LHCN-M2 (cell line): ENCODE measurements around the gene SMPD3. TPM values are rescaled to one million over a fixed set of nuclear protein-coding genes. Genes with fewer than 3 reads are reported as not detected.

Source experiments
- DNase-seq: peaks from one replicate; pipeline ENCODE4 v3.0.0-alpha.2; 2012; ENCODE audit warnings: low read depth
- total RNA-seq: library from RNA; depleted of rRNA; stranded (reverse); fragments of >200 nt; gene quantifications from 2 replicates; pipeline ENCODE4 v1.2.3, GENCODE V29; 2014

The SMPD3 gene
- total RNA-seq, 1 experiment from 2014 or later = 0.17 TPM

- DNase-seq = no peak
Observed at GRCh38 chr16:68383858-68384257, 64.5 kb downstream of the SMPD3 start.

- DNase-seq = peak; percentile 14
Observed at GRCh38 chr16:68382296-68382718, 66.0 kb downstream of the SMPD3 start.

GRCh38 chr16:68381363-68381724, 67.0 kb downstream of the SMPD3 start:
- DNase-seq = no peak

DNA sequence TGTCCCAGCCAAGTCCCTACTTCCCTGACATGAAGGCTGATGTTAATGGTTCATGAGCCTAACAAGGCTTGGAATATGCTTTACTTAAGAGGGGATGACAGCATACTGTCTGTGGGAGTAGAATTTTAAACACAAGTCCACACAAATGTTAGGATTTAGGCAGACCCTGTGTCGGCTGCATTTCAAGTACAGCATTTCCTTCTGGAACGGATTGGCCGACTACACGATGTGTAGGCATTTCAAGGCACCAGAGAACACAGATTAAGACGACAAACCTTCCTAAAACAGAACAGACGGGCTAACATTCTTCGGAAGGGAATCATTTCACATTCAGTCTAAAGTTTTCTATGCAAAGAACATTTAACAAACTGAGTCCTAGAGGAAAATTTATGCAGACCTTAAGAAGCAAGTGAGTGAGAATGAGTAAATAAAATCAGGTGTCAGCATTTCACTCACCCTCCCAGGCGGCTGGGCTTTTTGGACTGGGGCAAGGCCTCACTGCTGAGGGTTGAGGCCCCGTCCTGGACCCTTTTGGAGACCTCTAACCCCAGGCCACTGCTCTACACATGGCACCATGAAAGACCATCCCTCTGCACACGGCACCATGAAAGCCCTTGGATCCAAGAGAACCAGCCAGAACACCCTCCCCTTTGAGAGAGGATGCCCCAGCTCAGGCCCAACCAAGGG, 67.5 kb downstream of the SMPD3 start:
- no peak for DNase-seq

- DNase-seq = no peak
Observed at GRCh38 chr16:68380348-68380670, 68.0 kb downstream of the SMPD3 start.

- no peak for DNase-seq
Observed at GRCh38 chr16:68379472-68380347, 68.6 kb downstream of the SMPD3 start.

DNA sequence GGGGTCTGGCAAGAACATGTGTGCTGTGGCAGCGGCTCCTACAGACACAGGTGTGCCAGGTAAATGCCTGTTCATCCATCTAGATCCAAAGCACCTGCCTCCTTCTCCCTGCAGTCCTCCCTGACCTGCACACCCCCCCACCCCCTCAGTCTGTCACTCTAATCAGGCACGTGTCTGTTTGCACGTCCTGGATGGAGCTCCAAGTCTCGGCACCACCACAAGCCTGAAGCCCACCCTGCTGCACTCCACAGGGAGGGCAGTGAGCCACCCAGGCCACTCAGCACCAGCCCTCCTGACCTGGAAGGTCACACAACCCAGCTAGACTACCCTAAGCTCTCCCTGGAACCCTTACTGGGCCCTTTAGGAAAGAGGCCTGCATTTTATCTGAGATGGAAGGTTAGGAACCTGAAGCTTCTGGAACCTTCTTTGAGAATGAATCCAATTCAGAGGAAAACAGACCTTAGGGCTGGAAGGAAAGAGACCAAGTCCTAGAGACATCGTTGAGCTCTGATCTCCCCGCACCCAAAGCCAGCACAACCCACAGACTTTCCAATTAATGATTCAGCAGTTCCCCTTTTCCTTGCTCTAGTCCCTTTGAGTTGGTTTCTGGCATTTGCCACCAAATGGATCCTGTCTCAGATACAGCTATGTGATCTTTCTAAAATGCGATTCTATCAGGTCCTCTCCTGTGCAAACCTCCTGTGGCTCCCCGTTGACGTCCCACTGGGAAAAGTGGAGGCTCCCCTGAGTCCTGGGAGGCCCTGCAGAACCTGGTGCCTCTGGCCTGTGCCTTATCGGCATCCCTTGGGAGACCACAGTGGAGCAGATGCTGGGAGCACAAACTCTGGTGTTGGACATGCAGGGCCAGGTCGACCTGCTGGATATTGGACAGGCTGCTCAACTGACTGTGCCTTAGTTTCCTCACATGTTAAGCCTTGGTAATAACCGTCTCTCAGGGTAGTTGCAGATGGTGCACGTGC, 69.6 kb downstream of the SMPD3 start:
- DNase-seq = no peak

DNA sequence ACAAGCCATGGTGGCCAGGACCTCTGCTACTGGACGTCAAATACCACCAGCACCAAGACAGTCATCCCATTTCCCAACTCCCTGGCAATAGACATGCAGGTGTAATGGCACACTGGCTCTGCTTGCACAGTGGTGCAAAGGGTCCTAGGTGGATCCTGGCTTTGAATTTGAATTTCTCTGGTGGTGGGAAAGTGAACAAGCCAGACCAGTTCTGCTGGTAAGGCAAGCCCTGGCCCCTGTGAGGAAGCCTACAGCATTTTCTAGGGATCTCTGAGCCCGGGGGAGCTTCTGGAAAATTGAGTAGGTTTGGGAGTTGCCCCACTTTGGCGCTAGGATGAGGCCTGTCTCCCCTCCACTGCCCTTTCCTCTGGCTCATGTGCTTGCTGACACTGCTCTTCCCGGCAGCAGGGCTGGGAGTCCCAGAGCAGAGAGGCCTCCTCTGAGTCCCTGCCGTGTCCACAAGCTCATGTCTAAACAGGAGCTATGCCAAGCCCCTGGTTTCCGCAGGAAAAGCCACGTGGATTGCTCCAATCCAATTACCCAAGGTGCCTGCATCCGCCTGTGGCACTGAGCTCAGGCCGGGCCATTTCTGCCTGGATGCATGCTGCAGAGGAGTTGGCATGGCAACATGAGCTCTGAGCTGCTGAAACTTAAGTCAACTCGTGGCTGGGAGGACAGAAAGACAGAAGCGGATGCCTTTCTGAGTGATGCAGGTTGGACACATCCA, 70.5 kb downstream of the SMPD3 start:
- no peak for DNase-seq

GRCh38 chr16:68377221-68377620, 71.1 kb downstream of the SMPD3 start:
- no peak for DNase-seq

DNA sequence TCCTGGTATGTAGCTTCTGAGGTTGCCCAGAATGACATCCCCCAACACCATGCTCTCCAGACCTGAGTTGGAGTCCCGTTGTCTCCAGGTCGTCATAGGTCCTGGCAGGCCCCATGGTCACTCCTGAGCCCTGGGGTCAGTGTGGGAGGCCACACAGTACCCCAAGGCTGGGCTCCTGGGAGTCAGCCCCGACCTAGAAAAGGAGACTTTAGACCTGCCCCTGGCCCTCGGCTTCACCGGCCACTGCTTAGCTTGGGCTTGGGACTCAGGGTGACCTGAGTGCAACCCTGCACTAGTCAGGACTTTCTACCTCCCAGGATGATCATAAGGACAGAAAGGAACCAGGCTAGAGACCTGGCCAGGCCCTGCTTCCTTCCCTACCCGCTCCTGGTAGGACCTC, 71.7 kb downstream of the SMPD3 start:
- no peak for DNase-seq

DNA sequence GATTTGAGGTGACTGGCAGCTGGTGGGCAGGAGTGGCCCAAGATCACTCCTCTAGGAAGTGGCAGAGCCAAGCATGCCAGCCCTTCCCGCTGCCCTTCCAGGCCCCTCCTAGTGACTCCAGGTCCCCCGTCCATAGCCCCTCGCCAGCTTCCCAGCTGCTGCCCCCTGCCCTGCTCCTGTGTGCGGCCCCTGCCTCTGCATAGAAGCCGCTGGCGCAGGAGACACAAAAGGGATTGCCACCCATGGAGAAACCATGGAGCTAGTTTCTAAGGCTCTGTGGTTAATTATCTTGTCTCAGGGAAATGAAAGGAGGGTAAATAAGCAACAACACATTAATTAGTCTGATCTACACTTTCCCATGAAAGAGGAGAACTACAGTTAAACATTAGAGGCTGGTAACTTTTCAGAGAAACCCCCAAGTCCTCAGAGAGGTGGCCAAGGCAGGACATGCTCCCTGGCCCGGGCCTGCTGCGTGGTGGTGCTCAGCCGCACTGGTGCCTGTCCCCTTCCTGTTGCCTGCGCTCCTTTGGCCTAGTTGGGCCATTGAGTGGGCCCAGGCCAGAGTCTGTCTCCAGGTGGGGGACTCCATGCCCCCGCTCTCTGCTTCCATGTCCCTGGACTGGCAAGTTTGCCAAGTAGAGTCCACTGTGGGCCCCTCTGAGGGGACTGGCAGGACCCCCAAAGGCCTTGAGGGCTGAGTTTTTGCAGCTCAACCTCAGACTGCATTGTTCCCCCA, 72.3 kb downstream of the SMPD3 start:
- no peak for DNase-seq

DNA sequence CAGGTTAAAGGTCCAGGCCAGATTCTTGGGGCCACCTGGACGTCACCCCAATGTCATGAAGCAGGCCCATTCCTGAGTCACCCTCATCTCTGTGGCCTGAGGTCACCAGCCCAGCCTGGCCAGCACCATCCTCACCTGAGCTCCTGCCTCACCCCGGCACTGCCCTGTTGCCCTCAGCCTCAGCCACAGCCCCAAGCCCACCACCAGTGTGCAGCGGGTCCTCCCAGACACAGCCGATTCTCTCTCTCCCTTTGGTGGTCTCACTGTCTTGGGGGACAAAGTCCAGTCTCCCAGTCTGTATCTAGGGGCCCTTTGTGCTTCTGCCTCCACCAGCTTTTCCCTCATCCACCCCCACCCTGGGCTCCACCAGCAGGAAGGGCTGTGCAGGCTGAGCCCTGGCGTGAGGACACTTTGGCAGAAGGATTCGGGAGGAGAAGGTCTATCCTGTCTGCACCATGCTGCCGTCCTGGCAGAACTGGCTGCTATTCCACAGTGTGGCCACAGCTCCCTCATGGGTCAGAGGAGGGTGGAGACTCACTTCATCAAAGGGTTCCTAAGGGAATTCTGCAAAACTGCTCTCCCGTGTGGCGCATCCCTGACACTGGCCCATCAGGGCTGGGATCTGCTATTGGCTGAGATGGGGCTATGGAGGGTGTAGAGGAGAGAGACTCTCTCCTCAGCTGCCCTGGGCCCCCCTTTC, 73.2 kb downstream of the SMPD3 start:
- no peak for DNase-seq

GRCh38 chr16:68374246-68374805, 74.0 kb downstream of the SMPD3 start:
- no peak for DNase-seq

- no peak for DNase-seq
Observed at GRCh38 chr16:68373528-68374245, 74.6 kb downstream of the SMPD3 start.

- no peak for DNase-seq
Observed at GRCh38 chr16:68372806-68373205, 75.5 kb downstream of the SMPD3 start.

GRCh38 chr16:68372381-68372720, 76.0 kb downstream of the SMPD3 start:
- DNase-seq = no peak

DNA sequence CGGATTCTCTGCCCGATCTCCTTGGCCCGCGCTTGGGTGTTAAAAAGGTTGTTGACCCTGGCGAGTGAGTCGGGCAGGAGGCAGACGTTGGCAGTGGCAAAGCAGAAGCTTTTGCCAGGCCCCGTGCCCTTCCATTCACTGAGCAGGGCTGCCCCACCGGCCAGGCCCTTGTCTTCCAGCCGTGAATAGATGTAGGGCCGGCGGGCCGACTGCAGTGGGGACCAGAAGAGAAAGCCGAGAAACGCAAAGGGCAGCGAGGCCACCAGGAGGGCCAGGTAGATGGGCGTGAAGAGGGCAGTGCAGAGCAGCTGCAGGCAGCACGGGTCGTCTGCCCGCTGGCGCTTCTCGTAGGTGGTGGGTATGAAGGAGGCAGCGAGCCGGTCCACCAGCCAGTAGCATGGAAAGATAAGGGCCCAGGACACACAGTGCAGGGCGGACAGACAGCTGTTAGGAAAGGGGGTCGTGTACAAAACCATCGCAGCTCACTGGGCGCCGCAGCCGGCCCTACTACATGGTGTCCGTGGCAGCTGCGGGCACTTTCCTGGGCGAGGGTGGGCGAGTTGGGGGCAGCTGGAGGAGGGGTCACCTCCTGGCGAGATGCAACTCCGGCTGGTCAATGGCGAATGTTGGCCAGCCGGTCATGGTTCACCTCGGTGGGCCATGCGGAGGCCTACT, 76.5 kb downstream of the SMPD3 start:
- DNase-seq = no peak

- no peak for DNase-seq
Observed at GRCh38 chr16:68371276-68371651, 77.0 kb downstream of the SMPD3 start.
